ENCODE results near the gene NANOGP8.

- TF ChIP-seq SUZ12 (IDR thresholded peaks at IDR 0.05; ENCODE audit: extremely low read depth, insufficient read depth, insufficient read length), result no peak
- no peak for TF ChIP-seq YY1 (IDR thresholded peaks at IDR 0.05; ENCODE audit: insufficient read depth, insufficient read length)
Measured at GRCh38 chr15:35088329-35088728, 3.2 kb upstream of the NANOGP8 start.

Data from NT2/D1 (cell line).